ES-I3 (cell line): ENCODE measurements around the gene SLC25A46.

Source experiments
- H3K36me3 ChIP-seq: 2 replicates; pipeline ENCODE4 v1.6.1; 2013; ENCODE audit warnings: mild to moderate bottlenecking, low read length, control low read depth, moderate library complexity; ENCODE audit not compliant: insufficient read depth
- H3K4me1 ChIP-seq: 2 replicates; pipeline ENCODE4 v1.6.1; 2013; ENCODE audit warnings: mild to moderate bottlenecking, control low read depth, low read length; ENCODE audit not compliant: insufficient read depth
- H3K9ac ChIP-seq: 2 replicates; pipeline ENCODE4 v1.6.1; 2013; ENCODE audit warnings: low read depth, mild to moderate bottlenecking, low read length, moderate library complexity
- H3K9me3 ChIP-seq: 2 replicates; pipeline ENCODE4 v1.6.1; 2013; ENCODE audit warnings: mild to moderate bottlenecking, low read length, moderate library complexity; ENCODE audit not compliant: control insufficient read depth, insufficient read depth

Gene SLC25A46

GRCh38 chr5:110734101-110734500 is 4.7 kb upstream of the SLC25A46 start:
- no peaks in the 10 kb centered on the region; the same call in 1 of the 2 replicates for H3K9me3 ChIP-seq
- H3K9ac ChIP-seq, result no peak overlapping the region
- no peaks in the 10 kb centered on the region for H3K36me3 ChIP-seq
- no peaks in the 10 kb centered on the region for H3K4me1 ChIP-seq

- Histone ChIP-seq H3K9me3 (no peaks in the 10 kb centered on the region; the same call in 1 of the 2 replicates), H3K9ac (no peak overlapping the region), H3K4me1 (no peaks in the 10 kb centered on the region), H3K36me3 (no peaks in the 10 kb centered on the region)
Measured at GRCh38 chr5:110735556-110735955, 3.3 kb upstream of the SLC25A46 start.

GRCh38 chr5:110736753-110737152 is 2.1 kb upstream of the SLC25A46 start:
- Histone ChIP-seq H3K36me3 (no peaks in the 10 kb centered on the region), H3K9me3 (no peaks in the 10 kb centered on the region; the same call in 1 of the 2 replicates), H3K9ac (no peak overlapping the region), H3K4me1 (no peaks in the 10 kb centered on the region)

GRCh38 chr5:110738503-110738811 is 350 bp upstream of the SLC25A46 start:
- H3K36me3 ChIP-seq, result no peaks in the 10 kb centered on the region
- no peaks in the 10 kb centered on the region for H3K4me1 ChIP-seq
- H3K9me3 ChIP-seq, result no peaks in the 10 kb centered on the region
- H3K9ac ChIP-seq, result peak overlapping the region; percentile 86

- Histone ChIP-seq H3K9ac (no peak overlapping the region), H3K36me3 (no peaks in the 10 kb centered on the region; the same call in 1 of the 2 replicates), H3K4me1 (no peaks in the 10 kb centered on the region)
Measured at GRCh38 chr5:110751902-110752762, 13.3 kb downstream of the SLC25A46 start.

GRCh38 chr5:110752953-110753352 is 14.1 kb downstream of the SLC25A46 start:
- Histone ChIP-seq H3K9me3 (no peaks in the 10 kb centered on the region), H3K4me1 (no peaks in the 10 kb centered on the region), H3K36me3 (no peaks in the 10 kb centered on the region; the same call in 1 of the 2 replicates), H3K9ac (no peak overlapping the region)

More at GRCh38 chr5:110751902-110752762, 13.3 kb downstream of the SLC25A46 start:
- H3K9me3 ChIP-seq, result no peaks in the 10 kb centered on the region

- no peaks in the 10 kb centered on the region for H3K9me3 ChIP-seq
- H3K36me3 ChIP-seq, result no peaks in the 10 kb centered on the region
- no peak overlapping the region for H3K9ac ChIP-seq
- no peaks in the 10 kb centered on the region for H3K4me1 ChIP-seq
Measured at GRCh38 chr5:110753600-110753999, 14.8 kb downstream of the SLC25A46 start.

GRCh38 chr5:110754181-110754580 is 15.4 kb downstream of the SLC25A46 start:
- Histone ChIP-seq H3K36me3 (no peaks in the 10 kb centered on the region), H3K4me1 (no peaks in the 10 kb centered on the region), H3K9me3 (no peaks in the 10 kb centered on the region), H3K9ac (no peak overlapping the region)

GRCh38 chr5:110757118-110757729 is 18.4 kb downstream of the SLC25A46 start:
- no peak overlapping the region for H3K9ac ChIP-seq
- no peaks in the 10 kb centered on the region; the same call in 1 of the 2 replicates for H3K36me3 ChIP-seq
- no peaks in the 10 kb centered on the region for H3K9me3 ChIP-seq

GRCh38 chr5:110760158-110760557 is 21.4 kb downstream of the SLC25A46 start:
- H3K4me1 ChIP-seq, result no peaks in the 10 kb centered on the region
- no peaks in the 10 kb centered on the region for H3K9me3 ChIP-seq
- H3K9ac ChIP-seq, result no peak overlapping the region
- H3K36me3 ChIP-seq, result no peaks in the 10 kb centered on the region; the same call in 1 of the 2 replicates

More at GRCh38 chr5:110757118-110757729, 18.4 kb downstream of the SLC25A46 start:
- no peaks in the 10 kb centered on the region for H3K4me1 ChIP-seq

- H3K9ac ChIP-seq, result no peak overlapping the region
- H3K36me3 ChIP-seq, result no peaks in the 10 kb centered on the region
- no peaks in the 10 kb centered on the region for H3K4me1 ChIP-seq
- no peaks in the 10 kb centered on the region for H3K9me3 ChIP-seq
Measured at GRCh38 chr5:110768138-110768860, 29.5 kb downstream of the SLC25A46 start.

GRCh38 chr5:110769000-110769681 is 30.3 kb downstream of the SLC25A46 start:
- Histone ChIP-seq H3K9me3 (no peaks in the 10 kb centered on the region), H3K4me1 (no peaks in the 10 kb centered on the region), H3K36me3 (no peaks in the 10 kb centered on the region), H3K9ac (no peak overlapping the region)

GRCh38 chr5:110770286-110770685 is 31.5 kb downstream of the SLC25A46 start:
- H3K36me3 ChIP-seq, result no peaks in the 10 kb centered on the region
- H3K4me1 ChIP-seq, result no peaks in the 10 kb centered on the region
- H3K9ac ChIP-seq, result no peak overlapping the region
- no peaks in the 10 kb centered on the region for H3K9me3 ChIP-seq

- Histone ChIP-seq H3K9ac (no peak overlapping the region), H3K4me1 (no peaks in the 10 kb centered on the region), H3K36me3 (no peaks in the 10 kb centered on the region), H3K9me3 (no peaks in the 10 kb centered on the region)
Measured at GRCh38 chr5:110784901-110785300, 46.1 kb downstream of the SLC25A46 start.
